ENCODE results near the gene SULT2A1. TPM values are rescaled to one million over a fixed set of nuclear protein-coding genes. Genes with fewer than 3 reads are reported as not detected.

The SULT2A1 gene
- total and polyA plus RNA-seq, 12 donors: not detected

GRCh38 chr19:47896019-47896418 lies 9.9 kb upstream of the SULT2A1 start:
- DNase-seq: no peak
- Histone ChIP-seq H3K27ac (no peak overlapping the region), H3K4me3 (no peak overlapping the region), H3K36me3 (no peaks in the 10 kb centered on the region), H3K4me1 (no peaks in the 10 kb centered on the region), H3K9me3 (peaks cover 0 to 32% (median 9%) of the 10 kb centered on the region in 11 donors), H3K27me3 (peaks cover 0 to 8% (median 0%) of the 10 kb centered on the region in 7 donors)
- 72 to 94% methylated on average over 4 of the region's 4 CpGs for WGBS, 2 donors
- intact Hi-C loops (cut with DNase I): no loop called here
- no peak for TF ChIP-seq CTCF (IDR thresholded peaks at IDR 0.05)
- ATAC-seq: no peak

- Histone ChIP-seq H3K4me1 (no peaks in the 10 kb centered on the region), H3K4me3 (no peak overlapping the region), H3K9me3 (peaks cover 0 to 32% (median 9%) of the 10 kb centered on the region in 11 donors), H3K27me3 (peaks cover 0 to 8% (median 0%) of the 10 kb centered on the region in 7 donors), H3K36me3 (no peaks in the 10 kb centered on the region), H3K27ac (no peak overlapping the region)
- DNase-seq (no peak), ATAC-seq (no peak)
- no peak for TF ChIP-seq CTCF (IDR thresholded peaks at IDR 0.05)
- WGBS, 2 donors: 91 to 98% methylated on average over 5 of the region's 5 CpGs
- intact Hi-C loops (cut with DNase I): no loop called here
These were observed 9.2 kb upstream of the SULT2A1 start for GRCh38 chr19:47895165-47895782.

- ATAC-seq: no peak
- 43 to 44% methylated on average over 7 of the region's 7 CpGs for WGBS, 2 donors
These were observed 6.0 kb upstream of the SULT2A1 start for GRCh38 chr19:47891923-47892666.

GRCh38 chr19:47891622-47891922 lies 5.5 kb upstream of the SULT2A1 start:
- peaks cover 0 to 13% (median 3%) of the 10 kb centered on the region in 7 donors for H3K27me3 ChIP-seq
- 41 to 42% methylated on average over 2 of the region's 2 CpGs for WGBS, 2 donors
- no peak for TF ChIP-seq CTCF (IDR thresholded peaks at IDR 0.05)
- H3K9me3 ChIP-seq: peaks cover 0 to 28% (median 9%) of the 10 kb centered on the region in 11 donors
- H3K27ac ChIP-seq: no peak overlapping the region
- H3K36me3 ChIP-seq: no peaks in the 10 kb centered on the region
- no peaks in the 10 kb centered on the region for H3K4me1 ChIP-seq
- ATAC-seq (no peak), DNase-seq (no peak)
- no peak overlapping the region for H3K4me3 ChIP-seq
- intact Hi-C loops (cut with DNase I): no loop called here

More at GRCh38 chr19:47891923-47892666, 6.0 kb upstream of the SULT2A1 start:
- Histone ChIP-seq H3K4me1 (no peaks in the 10 kb centered on the region), H3K27me3 (peaks cover 0 to 13% (median 0%) of the 10 kb centered on the region in 7 donors), H3K27ac (no peak overlapping the region), H3K36me3 (no peaks in the 10 kb centered on the region), H3K9me3 (peaks cover 0 to 32% (median 9%) of the 10 kb centered on the region in 11 donors), H3K4me3 (no peak overlapping the region)
- intact Hi-C loops (cut with DNase I): no loop called here
- no peak for TF ChIP-seq CTCF (IDR thresholded peaks at IDR 0.05)
- no peak for DNase-seq
